Hematopoietic multipotent progenitor cell treated with erythropoietin and hydrocortisone succinate and interleukin-3 and kit ligand, for 15 days (in vitro differentiated cells): ENCODE measurements around the gene COQ4.
A peak's percentile ranks its signal among the peaks of the same experiment; 100 is the strongest.

Experiments
- DNase-seq: peaks from one replicate; pipeline ENCODE4 v3.0.0-alpha.2; 2015; ENCODE audit warnings: low spot score

Gene COQ4

GRCh38 chr9:128372784-128373183, 50.1 kb downstream of the COQ4 start:
- DNase-seq: peak; percentile 16

- no peak for DNase-seq
These were observed 51.6 kb downstream of the COQ4 start for GRCh38 chr9:128374221-128374675.

- DNase-seq: no peak
These were observed 53.2 kb downstream of the COQ4 start for GRCh38 chr9:128375865-128376264.

GRCh38 chr9:128382261-128382660, 59.6 kb downstream of the COQ4 start:
- no peak for DNase-seq

- DNase-seq: no peak
These were observed 60.5 kb downstream of the COQ4 start for GRCh38 chr9:128383007-128383753.
